Measurements from ENCODE around the gene TEC. TPM values are rescaled to one million over a fixed set of nuclear protein-coding genes. Genes with fewer than 3 reads are reported as not detected.

The TEC gene
- total and polyA plus RNA-seq, 9 of the 15 experiments (the other 6 are each of a cell fraction or from before 2014, with no cell fraction given), result 5.3 to 14.7 (median 8.8) TPM

DNA sequence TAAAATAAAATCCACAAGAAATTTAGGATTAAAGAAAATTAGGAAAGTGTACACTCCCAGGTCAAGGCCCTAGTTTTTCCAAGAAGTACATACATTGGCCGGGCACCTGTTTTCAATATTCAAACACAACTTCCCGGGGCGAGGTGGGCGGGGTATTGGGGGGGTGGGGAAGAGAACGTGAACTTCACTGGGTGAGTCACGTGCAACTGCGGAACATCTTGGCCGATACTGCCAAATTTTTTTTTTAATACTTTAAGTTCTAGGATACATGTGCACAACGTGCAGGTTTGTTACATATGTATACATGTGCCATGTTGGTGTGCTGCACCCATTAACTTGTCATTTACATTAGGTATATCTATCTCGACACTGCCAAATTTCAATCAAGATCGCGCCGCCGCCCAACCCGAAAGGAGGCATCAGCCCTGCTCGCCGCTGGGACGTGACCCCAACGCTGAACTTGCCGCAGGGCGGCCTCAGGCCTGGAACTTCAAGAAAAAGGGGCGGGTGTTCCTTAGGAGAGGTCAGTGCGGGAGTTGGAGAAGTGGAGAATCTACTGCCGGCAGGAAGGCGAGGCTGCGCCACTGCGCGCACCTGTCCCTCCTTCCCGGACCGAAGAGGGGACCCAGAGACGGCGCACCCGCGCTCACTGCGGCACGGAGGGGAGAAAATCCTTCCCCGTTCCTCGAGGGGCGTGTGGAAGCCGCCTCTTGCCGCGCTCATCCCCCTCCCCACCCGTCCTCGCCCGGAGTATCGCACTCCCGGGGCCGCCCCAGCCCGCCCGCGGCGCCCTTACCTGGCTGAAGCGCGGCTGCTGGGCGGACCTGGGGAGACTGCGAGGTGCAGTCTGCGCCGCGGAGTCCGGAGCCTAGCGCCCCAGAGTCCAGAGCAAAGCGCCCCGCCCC is at the start of gene TEC (continued):
- no peak; the same call in 1 of the 2 replicates for TF ChIP-seq VEZF1 (CRISPR knock-in tag; IDR thresholded peaks at IDR 0.05)
- TF ChIP-seq CC2D1A (IDR thresholded peaks at IDR 0.05), result peak; percentile 100
- TF ChIP-seq XRCC5 (IDR thresholded peaks at IDR 0.05; ENCODE audit: low read depth, low read length), result 0 out of 2 replicates have a peak, but pooled peaks have one; percentile 48
- 0 out of 2 replicates have a peak, but pooled peaks have one; percentile 60 for TF ChIP-seq ZNF263 (CRISPR knock-in tag; IDR thresholded peaks at IDR 0.05; ENCODE audit: borderline replicate concordance)
- no peak for TF ChIP-seq E2F1 (CRISPR knock-in tag; IDR thresholded peaks at IDR 0.05)
- TF ChIP-seq, protein P1, sequence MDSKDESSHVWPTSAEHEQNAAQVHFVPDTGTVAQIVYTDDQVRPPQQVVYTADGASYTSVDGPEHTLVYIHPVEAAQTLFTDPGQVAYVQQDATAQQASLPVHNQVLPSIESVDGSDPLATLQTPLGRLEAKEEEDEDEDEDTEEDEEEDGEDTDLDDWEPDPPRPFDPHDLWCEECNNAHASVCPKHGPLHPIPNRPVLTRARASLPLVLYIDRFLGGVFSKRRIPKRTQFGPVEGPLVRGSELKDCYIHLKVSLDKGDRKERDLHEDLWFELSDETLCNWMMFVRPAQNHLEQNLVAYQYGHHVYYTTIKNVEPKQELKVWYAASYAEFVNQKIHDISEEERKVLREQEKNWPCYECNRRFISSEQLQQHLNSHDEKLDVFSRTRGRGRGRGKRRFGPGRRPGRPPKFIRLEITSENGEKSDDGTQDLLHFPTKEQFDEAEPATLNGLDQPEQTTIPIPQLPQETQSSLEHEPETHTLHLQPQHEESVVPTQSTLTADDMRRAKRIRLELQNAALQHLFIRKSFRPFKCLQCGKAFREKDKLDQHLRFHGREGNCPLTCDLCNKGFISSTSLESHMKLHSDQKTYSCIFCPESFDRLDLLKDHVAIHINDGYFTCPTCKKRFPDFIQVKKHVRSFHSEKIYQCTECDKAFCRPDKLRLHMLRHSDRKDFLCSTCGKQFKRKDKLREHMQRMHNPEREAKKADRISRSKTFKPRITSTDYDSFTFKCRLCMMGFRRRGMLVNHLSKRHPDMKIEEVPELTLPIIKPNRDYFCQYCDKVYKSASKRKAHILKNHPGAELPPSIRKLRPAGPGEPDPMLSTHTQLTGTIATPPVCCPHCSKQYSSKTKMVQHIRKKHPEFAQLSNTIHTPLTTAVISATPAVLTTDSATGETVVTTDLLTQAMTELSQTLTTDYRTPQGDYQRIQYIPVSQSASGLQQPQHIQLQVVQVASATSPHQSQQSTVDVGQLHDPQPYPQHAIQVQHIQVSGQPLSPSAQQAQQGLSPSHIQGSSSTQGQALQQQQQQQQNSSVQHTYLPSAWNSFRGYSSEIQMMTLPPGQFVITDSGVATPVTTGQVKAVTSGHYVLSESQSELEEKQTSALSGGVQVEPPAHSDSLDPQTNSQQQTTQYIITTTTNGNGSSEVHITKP (IDR thresholded peaks at IDR 0.05; ENCODE audit: partially characterized antibody), result peak; percentile 43
- no peak for TF ChIP-seq ZNF146 (CRISPR knock-in tag; IDR thresholded peaks at IDR 0.05; ENCODE audit: unreplicated experiment)
- TF ChIP-seq MCM7 (IDR thresholded peaks at IDR 0.05), result no peak
- TF ChIP-seq, protein P2, sequence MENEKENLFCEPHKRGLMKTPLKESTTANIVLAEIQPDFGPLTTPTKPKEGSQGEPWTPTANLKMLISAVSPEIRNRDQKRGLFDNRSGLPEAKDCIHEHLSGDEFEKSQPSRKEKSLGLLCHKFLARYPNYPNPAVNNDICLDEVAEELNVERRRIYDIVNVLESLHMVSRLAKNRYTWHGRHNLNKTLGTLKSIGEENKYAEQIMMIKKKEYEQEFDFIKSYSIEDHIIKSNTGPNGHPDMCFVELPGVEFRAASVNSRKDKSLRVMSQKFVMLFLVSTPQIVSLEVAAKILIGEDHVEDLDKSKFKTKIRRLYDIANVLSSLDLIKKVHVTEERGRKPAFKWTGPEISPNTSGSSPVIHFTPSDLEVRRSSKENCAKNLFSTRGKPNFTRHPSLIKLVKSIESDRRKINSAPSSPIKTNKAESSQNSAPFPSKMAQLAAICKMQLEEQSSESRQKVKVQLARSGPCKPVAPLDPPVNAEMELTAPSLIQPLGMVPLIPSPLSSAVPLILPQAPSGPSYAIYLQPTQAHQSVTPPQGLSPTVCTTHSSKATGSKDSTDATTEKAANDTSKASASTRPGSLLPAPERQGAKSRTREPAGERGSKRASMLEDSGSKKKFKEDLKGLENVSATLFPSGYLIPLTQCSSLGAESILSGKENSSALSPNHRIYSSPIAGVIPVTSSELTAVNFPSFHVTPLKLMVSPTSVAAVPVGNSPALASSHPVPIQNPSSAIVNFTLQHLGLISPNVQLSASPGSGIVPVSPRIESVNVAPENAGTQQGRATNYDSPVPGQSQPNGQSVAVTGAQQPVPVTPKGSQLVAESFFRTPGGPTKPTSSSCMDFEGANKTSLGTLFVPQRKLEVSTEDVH (IDR thresholded peaks at IDR 0.05; ENCODE audit: low read depth, partially characterized antibody), result no peak
- TF ChIP-seq ZBTB17 (CRISPR knock-in tag; IDR thresholded peaks at IDR 0.05), result 0 out of 2 replicates have a peak, but pooled peaks have one; percentile 36
- TF ChIP-seq, protein P3, sequence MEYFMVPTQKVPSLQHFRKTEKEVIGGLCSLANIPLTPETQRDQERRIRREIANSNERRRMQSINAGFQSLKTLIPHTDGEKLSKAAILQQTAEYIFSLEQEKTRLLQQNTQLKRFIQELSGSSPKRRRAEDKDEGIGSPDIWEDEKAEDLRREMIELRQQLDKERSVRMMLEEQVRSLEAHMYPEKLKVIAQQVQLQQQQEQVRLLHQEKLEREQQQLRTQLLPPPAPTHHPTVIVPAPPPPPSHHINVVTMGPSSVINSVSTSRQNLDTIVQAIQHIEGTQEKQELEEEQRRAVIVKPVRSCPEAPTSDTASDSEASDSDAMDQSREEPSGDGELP (CRISPR knock-in tag; IDR thresholded peaks at IDR 0.05; ENCODE audit: borderline replicate concordance), result no peak; the same call in 1 of the 2 replicates
- TF ChIP-seq SMARCA5 (IDR thresholded peaks at IDR 0.05), result no peak
- peak; percentile 91; the same call in 1 of the 2 replicates for TF ChIP-seq PHF8 (IDR thresholded peaks at IDR 0.05; ENCODE audit: borderline replicate concordance, low read length)
- peak; percentile 71 for TF ChIP-seq RBBP5 (IDR thresholded peaks at IDR 0.05; ENCODE audit: borderline replicate concordance, insufficient read depth, low read length, poor library complexity, severe bottlenecking)
- no peak for TF ChIP-seq C11orf30 (IDR thresholded peaks at IDR 0.05; ENCODE audit: low read depth)

Data from K562 (cell line).